ENCODE results near the gene TRIM38.

The TRIM38 gene

GRCh38 chr6:25972902-25973301 lies 10.3 kb downstream of the TRIM38 start:
- H3K4me1 ChIP-seq (ENCODE audit: control insufficient read depth, insufficient read depth, low read length): no peaks in the 10 kb centered on the region
- H3K36me3 ChIP-seq (ENCODE audit: control insufficient read depth in 2 of 2, insufficient read depth in 1 of 2, low read length in 2 of 2): peaks cover 9 to 96% of the 10 kb centered on the region in 2 experiments
- H3K4me3 ChIP-seq (ENCODE audit: low read depth, low read length): no peak overlapping the region
- H3K9me3 ChIP-seq (ENCODE audit: control insufficient read depth, insufficient read depth, low read depth, low read length): no peaks in the 10 kb centered on the region
- CTCF ChIA-PET: interaction anchor here (0.9 to 1.6 kb wide), 2 partner anchors 20 to 30 kb away, joined by 3 to 9 read pairs; no protein-coding TSS in a partner anchor
- no peak for TF ChIP-seq ZNF514 (tag by site-specific recombination; IDR thresholded peaks at IDR 0.05)
- TF ChIP-seq ZNF610 (tag by site-specific recombination; IDR thresholded peaks at IDR 0.05; ENCODE audit: borderline replicate concordance): no peak
- TF ChIP-seq ZNF10 (tag by site-specific recombination; IDR thresholded peaks at IDR 0.05): no peak
- no peak for TF ChIP-seq ZNF600 (tag by site-specific recombination; IDR thresholded peaks at IDR 0.05)
- no peak for TF ChIP-seq ZFP37 (tag by site-specific recombination; IDR thresholded peaks at IDR 0.05)
- TF ChIP-seq ZNF560 (tag by site-specific recombination; IDR thresholded peaks at IDR 0.05; ENCODE audit: borderline replicate concordance): no peak
- no peak for TF ChIP-seq ZNF280C (tag by site-specific recombination; IDR thresholded peaks at IDR 0.05)
- TF ChIP-seq FEZF1 (tag by site-specific recombination; IDR thresholded peaks at IDR 0.05): no peak
- TF ChIP-seq ZNF707 (tag by site-specific recombination; IDR thresholded peaks at IDR 0.05): no peak
- no peak for TF ChIP-seq ZBTB8A (tag by site-specific recombination; IDR thresholded peaks at IDR 0.05)
- TF ChIP-seq ZNF776 (tag by site-specific recombination; IDR thresholded peaks at IDR 0.05; ENCODE audit: borderline replicate concordance): no peak
- TF ChIP-seq ZNF184 (tag by site-specific recombination; IDR thresholded peaks at IDR 0.05): no peak
- TF ChIP-seq ZNF302 (tag by site-specific recombination; IDR thresholded peaks at IDR 0.05; ENCODE audit: low read depth): no peak
- no peak overlapping the region for H3K27ac ChIP-seq (ENCODE audit: extremely low read depth, low read depth, low read length)
- POLR2A ChIA-PET: no interaction called here

GRCh38 chr6:25973923-25974555 lies 11.4 kb downstream of the TRIM38 start:
- no peaks in the 10 kb centered on the region for H3K4me1 ChIP-seq (ENCODE audit: control insufficient read depth, insufficient read depth, low read length)
- H3K4me3 ChIP-seq (ENCODE audit: low read depth, low read length): no peak overlapping the region
- H3K36me3 ChIP-seq (ENCODE audit: control insufficient read depth in 2 of 2, insufficient read depth in 1 of 2, low read length in 2 of 2): peaks cover 15 to 90% of the 10 kb centered on the region in 2 experiments
- no peak overlapping the region for H3K27ac ChIP-seq (ENCODE audit: extremely low read depth, low read depth, low read length)
- H3K9me3 ChIP-seq (ENCODE audit: control insufficient read depth, insufficient read depth, low read depth, low read length): no peaks in the 10 kb centered on the region
- no peak for TF ChIP-seq ZFP3 (tag by site-specific recombination; IDR thresholded peaks at IDR 0.05; ENCODE audit: low read depth)
- TF ChIP-seq WT1 (tag by site-specific recombination; IDR thresholded peaks at IDR 0.05): no peak
- no peak for TF ChIP-seq GFI1B (tag by site-specific recombination; IDR thresholded peaks at IDR 0.05)
- POLR2A ChIA-PET: no interaction called here
- CTCF ChIA-PET: interaction anchor here (1.6 kb wide), 1 partner anchor 19 kb away, joined by 9 read pairs; no protein-coding TSS in a partner anchor

- H3K4me3 ChIP-seq (ENCODE audit: low read depth, low read length): no peak overlapping the region
- no peaks in the 10 kb centered on the region for H3K4me1 ChIP-seq (ENCODE audit: control insufficient read depth, insufficient read depth, low read length)
- no peaks in the 10 kb centered on the region for H3K9me3 ChIP-seq (ENCODE audit: control insufficient read depth, insufficient read depth, low read depth, low read length)
- peaks cover 10 to 74% of the 10 kb centered on the region in 2 experiments for H3K36me3 ChIP-seq (ENCODE audit: control insufficient read depth in 2 of 2, insufficient read depth in 1 of 2, low read length in 2 of 2)
- CTCF ChIA-PET: interaction anchor here (0.9 to 1.7 kb wide), 4 partner anchors 19 to 27 kb away, joined by 3 to 6 read pairs (median 4); no protein-coding TSS in a partner anchor
- no peak overlapping the region for H3K27ac ChIP-seq (ENCODE audit: extremely low read depth, low read depth, low read length)
- POLR2A ChIA-PET: no interaction called here
- TF ChIP-seq ZBTB6 (tag by site-specific recombination; IDR thresholded peaks at IDR 0.05) (no peak), ZNF501 (tag by site-specific recombination; IDR thresholded peaks at IDR 0.05) (no peak), MZF1 (tag by site-specific recombination; IDR thresholded peaks at IDR 0.05; ENCODE audit: borderline replicate concordance) (no peak), ZSCAN16 (tag by site-specific recombination; IDR thresholded peaks at IDR 0.05) (no peak), ZNF624 (tag by site-specific recombination; IDR thresholded peaks at IDR 0.05) (no peak), ZEB2 (tag by site-specific recombination; IDR thresholded peaks at IDR 0.05) (no peak), FEZF1 (tag by site-specific recombination; IDR thresholded peaks at IDR 0.05) (no peak), ZNF596 (tag by site-specific recombination; IDR thresholded peaks at IDR 0.05) (no peak), ZNF350 (tag by site-specific recombination; IDR thresholded peaks at IDR 0.05) (no peak), ZNF645 (tag by site-specific recombination; IDR thresholded peaks at IDR 0.05) (no peak)
These were observed 13.4 kb downstream of the TRIM38 start for GRCh38 chr6:25975923-25976560.
